GM12874 (cell line): ENCODE data around the gene WDR64.

Experiments
- CTCF ChIP-seq: IDR thresholded peaks from 2 replicates; pipeline ENCODE4 v1.5.1; 2011; ENCODE audit warnings: low read depth, mild to moderate bottlenecking, control low read depth, low read length, moderate library complexity; ENCODE audit not compliant: insufficient read depth

The WDR64 gene

GRCh38 chr1:241713316-241713715, 61.2 kb downstream of the WDR64 start:
- TF ChIP-seq CTCF = no peak

GRCh38 chr1:241714321-241715218, 62.5 kb downstream of the WDR64 start:
- no peak for TF ChIP-seq CTCF

GRCh38 chr1:241715435-241715834, 63.4 kb downstream of the WDR64 start:
- TF ChIP-seq CTCF = no peak

GRCh38 chr1:241715956-241716355, 63.9 kb downstream of the WDR64 start:
- TF ChIP-seq CTCF = no peak

GRCh38 chr1:241716915-241717656, 65.0 kb downstream of the WDR64 start:
- TF ChIP-seq CTCF = no peak

GRCh38 chr1:241717975-241718374, 65.9 kb downstream of the WDR64 start:
- TF ChIP-seq CTCF = no peak

GRCh38 chr1:241721011-241721410, 68.9 kb downstream of the WDR64 start:
- TF ChIP-seq CTCF = no peak
